ENCODE results near the gene C19orf81. TPM values are rescaled to one million over a fixed set of nuclear protein-coding genes. Genes with fewer than 3 reads are reported as not detected.
"Not testable (repeated sequence)": the region's sequence is repeated elsewhere in the genome, so short reads cannot be mapped to it uniquely, and the experiment has no call there.

C19orf81 gene
- total and polyA plus RNA-seq, 2 of the 13 experiments (the other 11 are each of a cell fraction or from before 2014, with no cell fraction given) = not detected

- CTCF ChIA-PET (ENCODE audit: low intra/inter-chr PET ratio, low total read pairs); POLR2A ChIA-PET; H3K9ac ChIP-seq (ENCODE audit: insufficient read depth, low read depth, low read length); H3K9me3 ChIP-seq (ENCODE audit: low read length); H3K79me2 ChIP-seq (ENCODE audit: insufficient read depth, low read length); H3K4me3 ChIP-seq (replicated peaks in 1 of 3; ENCODE audit: insufficient read depth in 1 of 3, low read depth in 2 of 3, low read length in 3 of 3); H3K4me2 ChIP-seq (ENCODE audit: low read depth, low read length); intact Hi-C loops (cut with micrococcal nuclease; ENCODE audit: unreplicated experiment); DNase-seq (ENCODE audit: low spot score); H3K36me3 ChIP-seq (replicated peaks in 1 of 2; ENCODE audit: control insufficient read depth in 1 of 2, insufficient read depth in 2 of 2, low read length in 2 of 2); BruUV-seq (replicated peaks); H3K4me1 ChIP-seq (ENCODE audit: insufficient read depth, low read length); H2AFZ ChIP-seq (ENCODE audit: low read length); FAIRE-seq; H3K27ac ChIP-seq (ENCODE audit: extremely low read length, insufficient read depth, low read length); H4K20me1 ChIP-seq (ENCODE audit: insufficient read depth, low read length): not testable (repeated sequence)
- peaks cover 1 to 17% of the 10 kb centered on the region in 2 experiments; a peak in 2 of 5 replicates for H3K27me3 ChIP-seq (ENCODE audit: control insufficient read depth in 1 of 2, insufficient read depth in 2 of 2, low read length in 2 of 2)
- TF ChIP-seq NFYC (CRISPR knock-in tag; IDR thresholded peaks at IDR 0.05) (peak; percentile 27; the same call in 1 of the 2 replicates), NFYB (CRISPR knock-in tag; IDR thresholded peaks at IDR 0.05) (0 out of 2 replicates have a peak, but pooled peaks have one; percentile 15), CTCF (CRISPR knock-in tag; IDR thresholded peaks at IDR 0.05) (0 out of 2 replicates have a peak, but pooled peaks have one; percentile 22)
- WGBS (ENCODE audit: low lambda C conversion rate) = 85% methylated on average over 34 of the region's 56 CpGs
- in situ Hi-C loops (cut with HindIII; ENCODE audit: extremely low pct_ligation_motif_present, low pct_unique_long_range_greater_than_20kb) = loop anchor here (10.0 kb wide), 1 partner anchor 180 kb away; no protein-coding TSS in a partner anchor
- peak; percentile 50; the same call in 2 of the 3 replicates for ATAC-seq
Observed at GRCh38 chr19:50604264-50605073, 44.8 kb upstream of the C19orf81 start.

- intact Hi-C loops (cut with micrococcal nuclease; ENCODE audit: unreplicated experiment); H3K79me2 ChIP-seq (ENCODE audit: insufficient read depth, low read length); H3K9me3 ChIP-seq (ENCODE audit: low read length); H2AFZ ChIP-seq (ENCODE audit: low read length); H3K27ac ChIP-seq (ENCODE audit: extremely low read length, insufficient read depth, low read length); H4K20me1 ChIP-seq (ENCODE audit: insufficient read depth, low read length); H3K4me1 ChIP-seq (ENCODE audit: insufficient read depth, low read length); H3K36me3 ChIP-seq (replicated peaks in 1 of 2; ENCODE audit: control insufficient read depth in 1 of 2, insufficient read depth in 2 of 2, low read length in 2 of 2); POLR2A ChIA-PET; H3K4me3 ChIP-seq (replicated peaks in 1 of 3; ENCODE audit: insufficient read depth in 1 of 3, low read depth in 2 of 3, low read length in 3 of 3); BruUV-seq (replicated peaks); CTCF ChIA-PET (ENCODE audit: low intra/inter-chr PET ratio, low total read pairs); FAIRE-seq; H3K9ac ChIP-seq (ENCODE audit: insufficient read depth, low read depth, low read length); H3K4me2 ChIP-seq (ENCODE audit: low read depth, low read length): not testable (repeated sequence)
- ATAC-seq = peak; percentile 68
- peaks cover 1 to 11% of the 10 kb centered on the region in 2 experiments; a peak in 2 of 5 replicates for H3K27me3 ChIP-seq (ENCODE audit: control insufficient read depth in 1 of 2, insufficient read depth in 2 of 2, low read length in 2 of 2)
- WGBS (ENCODE audit: low lambda C conversion rate) = 82% methylated on average over 46 of the region's 58 CpGs
- DNase-seq (ENCODE audit: low spot score) = peak; percentile 8
- in situ Hi-C loops (cut with HindIII; ENCODE audit: extremely low pct_ligation_motif_present, low pct_unique_long_range_greater_than_20kb) = loop anchor here (10.0 kb wide), 1 partner anchor 179 kb away; no protein-coding TSS in a partner anchor
Observed at GRCh38 chr19:50606059-50606836, 43.0 kb upstream of the C19orf81 start.

Measured in HepG2 (cell line).